H1 (cell line): ENCODE data around the gene TRIOBP. TPM values are rescaled to one million over a fixed set of nuclear protein-coding genes. Genes with fewer than 3 reads are reported as not detected.

ENCODE experiments used
- CTCF ChIA-PET: fragments of 300-600 bp; sonication (Branson Sonifier 250); formaldehyde crosslinking; loops from one replicate; lab custom pipeline; 2021; ENCODE audit not compliant: partially characterized antibody; lab: Charles Lee
- POLR2A ChIA-PET: fragments of 300-600 bp; sonication (Branson Sonifier 250); formaldehyde crosslinking; loops from one replicate; lab custom pipeline; 2021; ENCODE audit warnings: inconsistent platforms; ENCODE audit not compliant: partially characterized antibody; lab: Charles Lee
- DNase-seq, 2 experiments: peaks; one replicate each; pipeline versions ENCODE4 v3.0.0 to v3.0.0-alpha.2; 2010 to 2022; ENCODE audit warnings: low spot score in 2 of 2, low read depth in 1 of 2, mixed read lengths in 1 of 2
- FAIRE-seq: peaks from 2 replicates; lab custom pipeline; 2011; peaks lifted over from hg19 to GRCh38; lab: Jason Lieb, UNC
- H2AFZ ChIP-seq: 2 replicates; pipeline ENCODE4 v1.8.1; 2012; ENCODE audit warnings: low read length, inconsistent platforms
- H2AK5ac ChIP-seq: 2 replicates; pipeline ENCODE4 v1.6.1; 2013; ENCODE audit warnings: low read depth, low read length
- H2BK120ac ChIP-seq: replicated peaks from 2 replicates; pipeline ENCODE3; 2013; ENCODE audit warnings: low read depth, low read length, inconsistent platforms
- H2BK12ac ChIP-seq: 2 replicates; pipeline ENCODE4 v1.6.1; 2013; ENCODE audit warnings: low read depth, low read length
- H2BK15ac ChIP-seq: 2 replicates; pipeline ENCODE4 v1.6.1; 2013; ENCODE audit warnings: low read length
- H2BK20ac ChIP-seq: 2 replicates; pipeline ENCODE4 v1.6.1; 2013; ENCODE audit warnings: low read length
- H2BK5ac ChIP-seq: 2 replicates; pipeline ENCODE4 v1.6.1; 2013; ENCODE audit warnings: low read depth, low read length
- H3K14ac ChIP-seq: 2 replicates; pipeline ENCODE4 v1.6.1; 2013; ENCODE audit warnings: inconsistent platforms; ENCODE audit not compliant: insufficient read length
- H3K18ac ChIP-seq: 2 replicates; pipeline ENCODE4 v1.6.1; 2013; ENCODE audit warnings: low read length; ENCODE audit errors: extremely low read depth
- H3K23ac ChIP-seq: 2 replicates; pipeline ENCODE4 v1.6.1; 2013; ENCODE audit warnings: inconsistent platforms; ENCODE audit not compliant: insufficient read length
- H3K23me2 ChIP-seq: 2 replicates; pipeline ENCODE4 v1.6.1; 2013; ENCODE audit warnings: low read depth, low read length
- H3K27ac ChIP-seq: 2 replicates; pipeline ENCODE4 v1.6.1; 2011; ENCODE audit warnings: low read depth, low read length, inconsistent platforms
- H3K27me3 ChIP-seq, 4 experiments: replicated peaks in 1 of 4; 1 replicate in 1 of 4; 2 replicates in 3 of 4; pipeline versions ENCODE4 v1.6.1 to v1.8.1; 2011 to 2013; ENCODE audit warnings: low read length in 3 of 4, mild to moderate bottlenecking in 3 of 4, inconsistent platforms in 2 of 4, mixed read lengths in 2 of 4, moderate library complexity in 1 of 4; ENCODE audit not compliant: control insufficient read depth in 3 of 4, insufficient read depth in 3 of 4; ENCODE audit errors: extremely low read depth in 1 of 4
- H3K36me3 ChIP-seq, 4 experiments: 2 replicates each; pipeline versions ENCODE4 v1.6.1 to v1.8.1; 2011 to 2013; ENCODE audit warnings: mild to moderate bottlenecking in 4 of 4, low read length in 3 of 4, moderate library complexity in 2 of 4, control low read depth in 1 of 4, inconsistent platforms in 1 of 4; ENCODE audit not compliant: insufficient read depth in 4 of 4, control insufficient read depth in 2 of 4
- H3K4ac ChIP-seq: replicated peaks from 2 replicates; pipeline ENCODE3; 2013; ENCODE audit warnings: low read length, low read depth, mixed read lengths, inconsistent platforms; ENCODE audit not compliant: insufficient read length
- H3K4me1 ChIP-seq, 4 experiments: replicated peaks in 1 of 4; 1 replicate in 1 of 4; 2 replicates in 3 of 4; pipeline versions ENCODE4 v1.6.1 to v1.8.1; 2011 to 2013; ENCODE audit warnings: low read length in 3 of 4, inconsistent platforms in 2 of 4, mixed read lengths in 1 of 4; ENCODE audit not compliant: insufficient read depth in 4 of 4, control insufficient read depth in 3 of 4
- H3K4me2 ChIP-seq, 2 experiments: 2 replicates each; pipeline versions ENCODE4 v1.6.1 to v1.8.1; 2011 to 2013; ENCODE audit warnings: low read depth in 2 of 2, low read length in 2 of 2, control low read depth in 1 of 2, inconsistent platforms in 1 of 2, mild to moderate bottlenecking in 1 of 2; ENCODE audit not compliant: insufficient read depth in 1 of 2
- H3K4me3 ChIP-seq, 4 experiments: fragments of 200-600, 300-600 bp in 1 of 4; sonication (generic), shearing (Covaris generic), sonication (Bioruptor Twin) in 1 of 4; 2 replicates each; pipeline versions ENCODE4 v1.5.1 to v1.8.1; 2011 to 2016; ENCODE audit warnings: low read length in 4 of 4, low read depth in 3 of 4, control low read depth in 2 of 4, inconsistent platforms in 2 of 4, mild to moderate bottlenecking in 2 of 4, mixed read lengths in 1 of 4, moderate library complexity in 1 of 4; ENCODE audit not compliant: insufficient read depth in 2 of 4; ENCODE audit errors: extremely low read depth in 1 of 4
- H3K56ac ChIP-seq: replicated peaks from 2 replicates; pipeline ENCODE3; 2013; ENCODE audit warnings: low read depth, mild to moderate bottlenecking, mixed read lengths, low read length, inconsistent platforms; ENCODE audit not compliant: insufficient read length
- H3K79me1 ChIP-seq: 2 replicates; pipeline ENCODE4 v1.6.1; 2013; ENCODE audit warnings: low read depth, low read length, control low read depth
- H3K79me2 ChIP-seq, 2 experiments: 2 replicates each; pipeline versions ENCODE4 v1.6.1 to v1.8.1; 2012 to 2013; ENCODE audit warnings: low read length in 2 of 2, mild to moderate bottlenecking in 2 of 2, inconsistent platforms in 1 of 2; ENCODE audit not compliant: insufficient read depth in 2 of 2, control insufficient read depth in 1 of 2
- H3K9ac ChIP-seq, 4 experiments: replicated peaks in 1 of 4; 1 replicate in 1 of 4; 2 replicates in 3 of 4; pipeline versions ENCODE4 v1.6.1 to v1.8.1; 2011 to 2013; ENCODE audit warnings: low read depth in 3 of 4, low read length in 3 of 4, control low read depth in 2 of 4, mild to moderate bottlenecking in 2 of 4, moderate library complexity in 2 of 4, inconsistent platforms in 1 of 4; ENCODE audit errors: extremely low read depth in 1 of 4
- H3K9me3 ChIP-seq, 2 experiments: 2 replicates each; pipeline versions ENCODE4 v1.6.1 to v1.8.1; 2012 to 2013; ENCODE audit warnings: mild to moderate bottlenecking in 2 of 2, moderate library complexity in 2 of 2, control low read depth in 1 of 2, inconsistent platforms in 1 of 2, low read depth in 1 of 2, low read length in 1 of 2, mixed read lengths in 1 of 2; ENCODE audit not compliant: insufficient read depth in 2 of 2
- H4K20me1 ChIP-seq, 2 experiments: replicated peaks in 1 of 2; 2 replicates each; pipeline versions ENCODE3 to v1.8.1; 2011 to 2013; ENCODE audit warnings: inconsistent platforms in 2 of 2, low read length in 2 of 2, mild to moderate bottlenecking in 1 of 2; ENCODE audit not compliant: insufficient read depth in 2 of 2, control insufficient read depth in 1 of 2
- H4K5ac ChIP-seq: 2 replicates; pipeline ENCODE4 v1.6.1; 2013; ENCODE audit warnings: low read length, low read depth, mixed read lengths, inconsistent platforms; ENCODE audit not compliant: insufficient read length
- H4K8ac ChIP-seq: 2 replicates; pipeline ENCODE4 v1.8.0; 2013; ENCODE audit warnings: mild to moderate bottlenecking, moderate library complexity, low read length, inconsistent platforms; ENCODE audit not compliant: insufficient read depth; ENCODE audit errors: extremely low read depth
- H4K91ac ChIP-seq: replicated peaks from 2 replicates; pipeline ENCODE3; 2013; ENCODE audit warnings: low read length, mixed read lengths, inconsistent platforms; ENCODE audit not compliant: insufficient read length
- ATF3 ChIP-seq: IDR thresholded peaks from 2 replicates; pipeline ENCODE4 v1.6.1; 2011; ENCODE audit warnings: low read depth, mild to moderate bottlenecking, low read length; ENCODE audit not compliant: insufficient read depth
- BACH1 ChIP-seq: IDR thresholded peaks from 2 replicates; pipeline ENCODE4 v1.6.1; 2012; ENCODE audit warnings: low read length, improper control_type of control experiment
- HDAC6 ChIP-seq: IDR thresholded peaks from one replicate; pipeline ENCODE4 v1.7.1; 2012; ENCODE audit warnings: low read depth, mild to moderate bottlenecking, inconsistent platforms, low read length, moderate library complexity
- NRF1 ChIP-seq: IDR thresholded peaks from 2 replicates; pipeline ENCODE4 v1.6.1; 2011; ENCODE audit warnings: mild to moderate bottlenecking, low read depth, low read length, improper control_type of control experiment
- POLR2AphosphoS5 ChIP-seq: IDR thresholded peaks from 2 replicates; pipeline ENCODE4 v1.6.1; 2011; ENCODE audit warnings: low read depth, low read length
- POU5F1 ChIP-seq: IDR thresholded peaks from 2 replicates; pipeline ENCODE4 v1.6.1; 2011; ENCODE audit warnings: low read depth, mild to moderate bottlenecking, low read length, moderate library complexity
- SIN3A ChIP-seq, 2 experiments: IDR thresholded peaks in 1 of 2; conservative IDR thresholded peaks in 1 of 2; 2 replicates each; pipeline ENCODE4 v1.6.1; 2011 to 2012; ENCODE audit warnings: low read length in 2 of 2, improper control_type of control experiment in 1 of 2, low read depth in 1 of 2, mild to moderate bottlenecking in 1 of 2
- SIRT6 ChIP-seq: IDR thresholded peaks from one replicate; pipeline ENCODE4 v1.7.1; 2012; ENCODE audit warnings: low read length, inconsistent platforms
- SUZ12 ChIP-seq: fragments of 200-600 bp; sonication (generic); IDR thresholded peaks from 2 replicates; pipeline ENCODE4 v1.6.1; 2012; ENCODE audit warnings: mild to moderate bottlenecking, inconsistent platforms, low read length, moderate library complexity, mixed read lengths
- WGBS, 2 experiments: shearing (Covaris generic) in 1 of 2; methylation state at CpG; one replicate each; pipeline versions ENCODE4 v1.1.6 to v1.1.7; 2013 to 2015; ENCODE audit warnings: low lambda C conversion rate in 2 of 2, mixed read lengths in 2 of 2, inconsistent platforms in 1 of 2, low coverage in 1 of 2, missing lambda C conversion rate in 1 of 2; ENCODE audit not compliant: insufficient replicate concordance in 2 of 2, insufficient coverage in 1 of 2, insufficient read length in 1 of 2; ENCODE audit errors: extremely low coverage in 1 of 2, missing lambda C conversion rate in 1 of 2; 5-methylcytosine and 5-hydroxymethylcytosine counted together
- polyA plus RNA-seq, 7 experiments: library from polyadenylated mRNA; depleted of rRNA in 3 of 7; stranded (reverse) in 5 of 7; unstranded in 2 of 7; fragments of >200 nt in 5 of 7; fragments of 200-250 nt in 2 of 7; gene quantifications; 1 replicate in 5 of 7; 2 replicates in 1 of 7; 4 replicates in 1 of 7; pipeline versions ENCODE4 v1.2.1 to v1.2.3, GENCODE V29; 2011 to 2013; ENCODE audit warnings: missing spikeins in 2 of 7, mixed read lengths in 2 of 7
- total RNA-seq: library from RNA; stranded (reverse); fragmentation: NEBNext Ultra II Directional; extraction: Animal tissue kit (Norgen Biotek cat#: 25700); gene quantifications from 2 replicates; pipeline ENCODE4 v1.2.1, GENCODE V29; 2021
- TF ChIP-seq, protein P1 (sequence below): IDR thresholded peaks from 2 replicates; pipeline ENCODE4 v1.6.1; 2012; ENCODE audit warnings: inconsistent platforms
- TF ChIP-seq, protein P2 (sequence below): IDR thresholded peaks from 2 replicates; pipeline ENCODE4 v1.6.1; 2012; ENCODE audit warnings: low read length, inconsistent platforms

Gene TRIOBP
- total and polyA plus RNA-seq, 2 of the 8 experiments (the other 6 are each of a cell fraction or from before 2014, with no cell fraction given), result 18.2 to 27.3 TPM

GRCh38 chr22:37757663-37758062 lies 60.8 kb downstream of the TRIOBP start:
- POLR2A ChIA-PET, result interaction anchor here (0.9 to 2.7 kb wide), 6 partner anchors 7 to 23 kb away, joined by 3 to 7 read pairs (median 4); no protein-coding TSS in a partner anchor
- TF ChIP-seq SIRT6 (no peak), POU5F1 (no peak), ATF3 (no peak), SIN3A (conservative IDR thresholded peaks at IDR 0.05 in 1 of 2, IDR thresholded peaks at IDR 0.05 in 1 of 2; ENCODE audit: low read depth in 1 of 2, low read length in 2 of 2) (no peak), POLR2AphosphoS5 (no peak), HDAC6 (no peak), BACH1 (no peak), NRF1 (no peak), SUZ12 (no peak)
- TF ChIP-seq, protein P1, sequence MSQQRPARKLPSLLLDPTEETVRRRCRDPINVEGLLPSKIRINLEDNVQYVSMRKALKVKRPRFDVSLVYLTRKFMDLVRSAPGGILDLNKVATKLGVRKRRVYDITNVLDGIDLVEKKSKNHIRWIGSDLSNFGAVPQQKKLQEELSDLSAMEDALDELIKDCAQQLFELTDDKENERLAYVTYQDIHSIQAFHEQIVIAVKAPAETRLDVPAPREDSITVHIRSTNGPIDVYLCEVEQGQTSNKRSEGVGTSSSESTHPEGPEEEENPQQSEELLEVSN, result no peak
- TF ChIP-seq, protein P2, sequence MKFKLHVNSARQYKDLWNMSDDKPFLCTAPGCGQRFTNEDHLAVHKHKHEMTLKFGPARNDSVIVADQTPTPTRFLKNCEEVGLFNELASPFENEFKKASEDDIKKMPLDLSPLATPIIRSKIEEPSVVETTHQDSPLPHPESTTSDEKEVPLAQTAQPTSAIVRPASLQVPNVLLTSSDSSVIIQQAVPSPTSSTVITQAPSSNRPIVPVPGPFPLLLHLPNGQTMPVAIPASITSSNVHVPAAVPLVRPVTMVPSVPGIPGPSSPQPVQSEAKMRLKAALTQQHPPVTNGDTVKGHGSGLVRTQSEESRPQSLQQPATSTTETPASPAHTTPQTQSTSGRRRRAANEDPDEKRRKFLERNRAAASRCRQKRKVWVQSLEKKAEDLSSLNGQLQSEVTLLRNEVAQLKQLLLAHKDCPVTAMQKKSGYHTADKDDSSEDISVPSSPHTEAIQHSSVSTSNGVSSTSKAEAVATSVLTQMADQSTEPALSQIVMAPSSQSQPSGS, result no peak

More at GRCh38 chr22:37757663-37758062, 60.8 kb downstream of the TRIOBP start:
- H4K91ac ChIP-seq, result no peak overlapping the region
- no peak overlapping the region for H2BK15ac ChIP-seq
- H2BK120ac ChIP-seq, result no peak overlapping the region
- H3K9ac ChIP-seq, result no peak overlapping the region
- H2BK5ac ChIP-seq, result no peak overlapping the region
- H3K4me3 ChIP-seq, result no peak overlapping the region
- H3K9me3 ChIP-seq, result no peaks in the 10 kb centered on the region
- WGBS, 2 experiments, result 98% methylated on average over 27 of the region's 27 CpGs; no CpG with 5 or more reads in 1 of the 2 experiments
- H4K20me1 ChIP-seq, result peaks cover 1 to 4% of the 10 kb centered on the region in 2 experiments
- no peaks in the 10 kb centered on the region for H3K27me3 ChIP-seq
- 0 out of 7 replicates have a peak, but pooled peaks cover 0 to under 1% (median 0%) of the 10 kb centered on the region in 4 experiments for H3K4me1 ChIP-seq
- H3K27ac ChIP-seq, result no peak overlapping the region
- no peak overlapping the region for H4K5ac ChIP-seq
- H4K8ac ChIP-seq, result no peak overlapping the region
- no peak overlapping the region for H3K56ac ChIP-seq
- no peak for DNase-seq
- no peak overlapping the region for H2BK12ac ChIP-seq
- no peak overlapping the region for H3K18ac ChIP-seq
- H3K36me3 ChIP-seq, result peaks cover 2 to 45% (median 23%) of the 10 kb centered on the region in 4 experiments; a peak in 6 of 8 replicates
- H2BK20ac ChIP-seq, result no peak overlapping the region
- no peaks in the 10 kb centered on the region for H3K79me2 ChIP-seq
- CTCF ChIA-PET, result interaction anchor here (1.2 to 10.9 kb wide), 3 partner anchors 10 to 23 kb away, joined by 3 to 75 read pairs (median 3); no protein-coding TSS in a partner anchor
- no peak overlapping the region for H3K4me2 ChIP-seq
- no peaks in the 10 kb centered on the region for H3K79me1 ChIP-seq
- H3K23ac ChIP-seq, result no peak overlapping the region
- no peak for FAIRE-seq
- no peak overlapping the region for H2AK5ac ChIP-seq
- H3K14ac ChIP-seq, result no peak overlapping the region
- H3K4ac ChIP-seq, result no peak overlapping the region
- H2AFZ ChIP-seq, result no peak overlapping the region
- H3K23me2 ChIP-seq, result no peaks in the 10 kb centered on the region
